B cell (primary cell): ENCODE data around the gene SMIM35.

Experiments
- CTCF ChIP-seq: fragments of 200-600 bp; IDR thresholded peaks from one replicate; pipeline ENCODE4 v1.8.0; 2022; ENCODE audit warnings: antibody characterized with exemption, mild to moderate bottlenecking
- EZH2 ChIP-seq: IDR thresholded peaks from 2 replicates; pipeline ENCODE4 v1.6.1; 2012; ENCODE audit warnings: borderline replicate concordance, low read depth, mild to moderate bottlenecking, moderate library complexity, low read length; ENCODE audit not compliant: insufficient read depth, poor library complexity, severe bottlenecking

GRCh38 chr11:118082880-118083552 is 3.7 kb downstream of the SMIM35 start:
- no peak for TF ChIP-seq CTCF
- no peak for TF ChIP-seq EZH2
